NT2/D1 (cell line): ENCODE results near the gene ENGASE.

ENCODE experiments used
- SUZ12 ChIP-seq: IDR thresholded peaks from 2 replicates; pipeline ENCODE4 v1.6.1; 2011; ENCODE audit not compliant: insufficient read length, insufficient read depth; ENCODE audit errors: extremely low read depth
- YY1 ChIP-seq: IDR thresholded peaks from 2 replicates; pipeline ENCODE4 v1.6.1; 2011; ENCODE audit not compliant: insufficient read length, insufficient read depth

DNA sequence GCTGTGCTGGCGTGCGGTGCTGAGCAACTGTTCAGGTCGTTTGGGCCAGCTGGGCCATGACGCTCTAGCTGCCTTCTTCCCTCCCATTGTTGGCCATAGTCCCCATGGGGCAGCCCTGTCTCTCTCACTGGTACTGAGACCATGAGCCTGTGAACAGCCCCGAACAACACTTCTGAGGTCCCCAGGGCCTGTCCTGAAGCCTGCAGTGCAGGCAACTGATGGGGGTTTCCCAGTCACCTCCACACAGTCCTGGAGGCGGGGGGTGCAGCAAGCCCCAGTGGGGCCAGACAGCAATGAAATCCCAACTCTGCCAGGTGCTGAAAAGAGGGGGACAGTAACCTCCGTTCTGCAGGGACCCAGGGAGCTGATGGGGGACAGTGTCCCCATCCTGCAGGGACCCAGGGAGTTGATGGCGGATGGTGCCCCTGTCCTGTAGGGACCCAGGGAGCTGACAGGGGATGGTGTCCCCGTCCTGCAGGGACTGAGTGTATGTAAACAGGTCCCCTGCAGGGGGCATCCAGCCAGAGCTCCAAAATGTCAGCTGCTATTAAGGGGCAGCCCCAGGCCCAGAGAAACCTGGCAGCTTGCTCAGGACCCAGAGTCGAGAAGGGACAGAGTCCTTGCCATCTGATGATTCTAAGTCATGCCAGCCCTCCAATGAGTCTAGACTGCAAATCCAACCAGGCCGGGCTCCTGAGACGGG, 30.4 kb downstream of the ENGASE start:
- TF ChIP-seq YY1: no peak
- TF ChIP-seq SUZ12: no peak
